Fibroblast of the aortic adventitia (primary cell): Measurements from ENCODE around the gene TNNI3K. TPM values are rescaled to one million over a fixed set of nuclear protein-coding genes. Genes with fewer than 3 reads are reported as not detected.

Experiments
- DNase-seq: peaks from one replicate; pipeline ENCODE4 v3.0.0-alpha.2; 2010; ENCODE audit warnings: low read depth
- H3K4me3 ChIP-seq: 2 replicates; pipeline ENCODE4 v1.5.1; 2011; ENCODE audit warnings: low read depth, mild to moderate bottlenecking, control low read depth, low read length, moderate library complexity
- CTCF ChIP-seq: IDR thresholded peaks from 2 replicates; pipeline ENCODE4 v1.5.1; 2011; ENCODE audit warnings: mild to moderate bottlenecking, low read length, control low read depth, inconsistent platforms; ENCODE audit not compliant: insufficient read depth
- total RNA-seq: library from RNA; depleted of rRNA; stranded (reverse); fragments of >200 nt; gene quantifications from 2 replicates; pipeline ENCODE4 v1.2.3, GENCODE V29; 2012; ENCODE audit warnings: low replicate concordance

Gene TNNI3K
- total RNA-seq, 1 donor = not detected

GRCh38 chr1:74590288-74590687 is 355.1 kb downstream of the TNNI3K start:
- H3K4me3 ChIP-seq = no peak overlapping the region
- TF ChIP-seq CTCF = no peak
- DNase-seq = no peak

DNA sequence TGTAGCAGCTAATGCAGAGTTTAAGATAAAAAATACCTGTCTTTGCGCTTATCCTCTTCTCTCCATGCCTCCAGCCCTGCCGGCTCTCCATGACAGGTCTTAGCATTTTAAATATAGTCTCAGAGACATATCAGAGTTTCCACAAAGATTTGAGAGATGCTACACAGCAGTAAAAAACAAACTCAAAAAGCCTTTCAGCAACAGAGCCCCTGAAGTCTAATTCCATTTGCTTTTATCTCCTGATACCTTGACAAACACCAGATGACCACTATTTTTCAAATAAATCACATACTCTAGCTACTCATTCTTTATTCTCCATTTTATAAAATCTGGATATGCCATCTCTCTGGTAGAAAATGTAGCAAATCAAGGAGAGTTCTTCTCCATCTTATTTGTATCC is 356.8 kb downstream of the TNNI3K start:
- no peak overlapping the region for H3K4me3 ChIP-seq
- no peak for TF ChIP-seq CTCF
- DNase-seq = no peak

DNA sequence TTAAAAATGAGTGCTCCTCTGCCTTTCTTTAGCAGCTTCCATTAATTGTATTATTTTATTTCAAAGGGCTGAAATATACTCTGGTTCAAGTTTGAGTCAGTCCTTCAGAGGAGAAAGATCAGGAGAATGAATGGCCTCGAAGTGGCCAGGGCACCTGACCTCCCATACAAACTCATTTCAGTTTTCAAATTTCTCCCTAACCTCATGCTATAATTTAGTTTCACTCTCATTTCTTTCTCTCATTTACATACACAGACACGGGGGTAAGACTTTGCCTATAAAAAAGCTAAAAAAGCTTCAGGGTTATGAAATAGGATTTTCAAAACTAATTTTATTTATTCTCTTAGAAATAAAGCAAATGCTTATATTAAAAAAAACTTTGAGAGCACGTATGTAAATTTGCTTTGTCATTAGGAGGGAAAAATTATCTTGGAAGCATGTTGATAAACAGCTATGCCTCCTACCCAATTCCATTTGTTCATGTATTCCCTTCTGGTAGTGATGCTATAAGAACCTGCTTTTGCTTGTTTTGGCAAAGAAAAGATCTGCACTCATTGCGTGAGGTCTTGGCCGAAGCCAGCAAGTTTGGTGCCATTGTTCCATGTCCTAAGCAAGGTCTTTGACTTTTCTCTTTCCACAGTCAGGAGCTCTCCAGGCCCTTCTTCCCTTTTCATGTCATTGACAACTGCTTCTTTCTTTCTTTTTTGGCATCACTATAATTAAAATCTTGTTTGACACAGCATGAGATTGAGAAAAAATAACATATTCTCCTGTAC is 357.6 kb downstream of the TNNI3K start:
- DNase-seq = no peak
- no peak overlapping the region for H3K4me3 ChIP-seq
- no peak for TF ChIP-seq CTCF

Other genes starting within 250 kb of the TNNI3K start
- gene LRRIQ3, start 37.2 kb upstream of the TNNI3K start, total RNA-seq = 1.3 and 1.4 TPM in 2 replicates
- gene FPGT, start 37.1 kb upstream of the TNNI3K start, total RNA-seq = 7.7 and 32.1 TPM in 2 replicates